Fibroblast of lung (primary cell): ENCODE data around the gene NEURL1. TPM values are rescaled to one million over a fixed set of nuclear protein-coding genes. Genes with fewer than 3 reads are reported as not detected.

Experiments
- DNase-seq, 2 donors: peaks; one replicate each; pipeline versions ENCODE4 v3.0.0 to v3.0.0-alpha.2; 2010; ENCODE audit warnings: low read depth in 2 of 2
- H2AFZ ChIP-seq: 2 replicates; pipeline ENCODE4 v1.5.1; 2012; ENCODE audit warnings: low read length, control low read depth, inconsistent platforms
- H3K27ac ChIP-seq: 2 replicates; pipeline ENCODE4 v1.5.1; 2011; ENCODE audit warnings: low read length, control low read depth; ENCODE audit not compliant: insufficient read depth
- H3K27me3 ChIP-seq: 2 replicates; pipeline ENCODE4 v1.5.1; 2011; ENCODE audit warnings: mild to moderate bottlenecking, low read length; ENCODE audit not compliant: control insufficient read depth, insufficient read depth
- H3K36me3 ChIP-seq: 2 replicates; pipeline ENCODE4 v1.5.1; 2011; ENCODE audit warnings: low read length; ENCODE audit not compliant: control insufficient read depth, insufficient read depth
- H3K4me1 ChIP-seq: 2 replicates; pipeline ENCODE4 v1.5.1; 2011; ENCODE audit warnings: low read length; ENCODE audit not compliant: control insufficient read depth, insufficient read depth; ENCODE audit errors: extremely low read depth
- H3K4me2 ChIP-seq: 2 replicates; pipeline ENCODE4 v1.5.1; 2011; ENCODE audit warnings: low read length, control low read depth; ENCODE audit not compliant: insufficient read depth; ENCODE audit errors: extremely low read depth
- H3K4me3 ChIP-seq, 4 experiments: fragments of 200-600 bp in 1 of 4; sonication (generic) in 1 of 4; replicated peaks in 1 of 4; 2 replicates each; pipeline ENCODE4 v1.5.1; 2011 to 2016; ENCODE audit warnings: low read length in 4 of 4, low read depth in 3 of 4, mild to moderate bottlenecking in 3 of 4, control low read depth in 2 of 4, inconsistent platforms in 1 of 4, mixed read lengths in 1 of 4; ENCODE audit not compliant: insufficient read depth in 1 of 4; ENCODE audit errors: control extremely low read depth in 1 of 4
- H3K79me2 ChIP-seq: 2 replicates; pipeline ENCODE4 v1.5.1; 2012; ENCODE audit warnings: mild to moderate bottlenecking, low read length, inconsistent platforms; ENCODE audit not compliant: control insufficient read depth, insufficient read depth
- H3K9ac ChIP-seq: 2 replicates; pipeline ENCODE4 v1.5.1; 2011; ENCODE audit warnings: mild to moderate bottlenecking, low read length, control low read depth; ENCODE audit not compliant: insufficient read depth
- H3K9me3 ChIP-seq: 2 replicates; pipeline ENCODE4 v1.5.1; 2012; ENCODE audit warnings: low read depth, low read length; ENCODE audit not compliant: control insufficient read depth, insufficient read depth
- H4K20me1 ChIP-seq: 2 replicates; pipeline ENCODE4 v1.5.1; 2011; ENCODE audit warnings: low read length; ENCODE audit not compliant: control insufficient read depth, insufficient read depth; ENCODE audit errors: extremely low read depth
- CTCF ChIP-seq, 2 donors: IDR thresholded peaks in 1 of 2; conservative IDR thresholded peaks in 1 of 2; 1 replicate in 1 of 2; 2 replicates in 1 of 2; pipeline ENCODE4 v1.5.1; 2011 to 2012; ENCODE audit warnings: low read length in 2 of 2, control low read depth in 1 of 2, inconsistent platforms in 1 of 2, low read depth in 1 of 2, mild to moderate bottlenecking in 1 of 2
- EZH2 ChIP-seq: IDR thresholded peaks from 2 replicates; pipeline ENCODE4 v1.5.1; 2012; ENCODE audit warnings: low read length, control low read depth, mild to moderate bottlenecking; ENCODE audit errors: missing control alignments
- polyA plus RNA-seq, 2 donors: library from polyadenylated mRNA; depleted of rRNA in 1 of 2; stranded (reverse) in 1 of 2; unstranded in 1 of 2; fragments of >200 nt; gene quantifications; 2 replicates each; pipeline ENCODE4 v1.2.1, GENCODE V29; 2011 to 2012; ENCODE audit warnings: missing spikeins in 1 of 2
- total RNA-seq: library from RNA; depleted of rRNA; stranded (reverse); fragments of >200 nt; gene quantifications from 2 replicates; pipeline ENCODE4 v1.2.1, GENCODE V29; 2014

Gene NEURL1
- total and polyA plus RNA-seq, 2 donors (not counting 1 experiment from before 2014, with no cell fraction given), result 0.12 TPM; not detected in 1

- Histone ChIP-seq H3K4me1 (no peaks in the 10 kb centered on the region), H2AFZ (no peak overlapping the region), H3K27ac (no peak overlapping the region), H3K4me3 (no peak overlapping the region), H4K20me1 (no peaks in the 10 kb centered on the region), H3K79me2 (no peaks in the 10 kb centered on the region), H3K4me2 (no peak overlapping the region), H3K36me3 (no peaks in the 10 kb centered on the region), H3K9me3 (no peaks in the 10 kb centered on the region), H3K27me3 (peaks cover 4% of the 10 kb centered on the region), H3K9ac (no peak overlapping the region)
- TF ChIP-seq EZH2 (no peak), CTCF (conservative IDR thresholded peaks at IDR 0.05 in 1 of 2, IDR thresholded peaks at IDR 0.05 in 1 of 2; ENCODE audit: low read depth in 1 of 2, low read length in 2 of 2) (no peak)
- no peak for DNase-seq
Observed at GRCh38 chr10:103534621-103535498, 41.4 kb downstream of the NEURL1 start.

- Histone ChIP-seq H4K20me1 (no peaks in the 10 kb centered on the region), H2AFZ (no peak overlapping the region), H3K4me3 (no peak overlapping the region), H3K4me1 (no peaks in the 10 kb centered on the region), H3K4me2 (no peak overlapping the region), H3K9me3 (no peaks in the 10 kb centered on the region), H3K79me2 (no peaks in the 10 kb centered on the region), H3K27ac (no peak overlapping the region), H3K36me3 (no peaks in the 10 kb centered on the region), H3K27me3 (peaks cover 4% of the 10 kb centered on the region), H3K9ac (no peak overlapping the region)
- DNase-seq, result no peak
- no peak for TF ChIP-seq CTCF (conservative IDR thresholded peaks at IDR 0.05 in 1 of 2, IDR thresholded peaks at IDR 0.05 in 1 of 2; ENCODE audit: low read depth in 1 of 2, low read length in 2 of 2)
- TF ChIP-seq EZH2, result no peak
Observed at GRCh38 chr10:103535595-103535994, 42.1 kb downstream of the NEURL1 start.

- Histone ChIP-seq H3K4me3 (no peak overlapping the region), H3K27ac (no peak overlapping the region), H4K20me1 (no peaks in the 10 kb centered on the region), H3K27me3 (peaks cover 20% of the 10 kb centered on the region), H3K36me3 (no peaks in the 10 kb centered on the region), H3K79me2 (no peaks in the 10 kb centered on the region), H2AFZ (no peak overlapping the region), H3K4me2 (no peak overlapping the region), H3K9ac (no peak overlapping the region), H3K4me1 (no peaks in the 10 kb centered on the region), H3K9me3 (no peaks in the 10 kb centered on the region)
- no peak for DNase-seq
- no peak for TF ChIP-seq CTCF (conservative IDR thresholded peaks at IDR 0.05 in 1 of 2, IDR thresholded peaks at IDR 0.05 in 1 of 2; ENCODE audit: low read depth in 1 of 2, low read length in 2 of 2)
- no peak for TF ChIP-seq EZH2
Observed at GRCh38 chr10:103539751-103540150, 46.2 kb downstream of the NEURL1 start.
